Mesothelial cell of epicardium (in vitro differentiated cells): ENCODE results near the gene CDH4. TPM values are rescaled to one million over a fixed set of nuclear protein-coding genes. Genes with fewer than 3 reads are reported as not detected.
"Not testable (repeated sequence)": the region's sequence is repeated elsewhere in the genome, so short reads cannot be mapped to it uniquely, and the experiment has no call there.

Source experiments
- DNase-seq, 2 experiments: peaks; one replicate each; pipeline ENCODE4 v3.0.0; 2021; ENCODE audit warnings: low spot score in 2 of 2; ENCODE audit not compliant: unreplicated experiment in 2 of 2
- H3K27ac Mint-ChIP-seq: 2 replicates; pipeline ENCODE4 v1.8.0; 2021; ENCODE audit warnings: mixed read lengths
- H3K27me3 Mint-ChIP-seq: 2 replicates; pipeline ENCODE4 v1.8.0; 2021; ENCODE audit warnings: low read depth, mixed read lengths
- H3K36me3 Mint-ChIP-seq: 2 replicates; pipeline ENCODE4 v1.8.0; 2021; ENCODE audit warnings: mixed read lengths
- H3K4me1 Mint-ChIP-seq: 2 replicates; pipeline ENCODE4 v1.8.0; 2021; ENCODE audit warnings: mixed read lengths
- H3K4me3 Mint-ChIP-seq: 2 replicates; pipeline ENCODE4 v1.8.0; 2021; ENCODE audit warnings: mild to moderate bottlenecking, moderate library complexity, mixed read lengths
- H3K9me3 Mint-ChIP-seq: 2 replicates; pipeline ENCODE4 v1.8.0; 2021; ENCODE audit warnings: mixed read lengths
- CTCF ChIP-seq: fragments of 200-600 bp; sonication (generic); IDR thresholded peaks from one replicate; pipeline ENCODE4 v1.5.0; 2021; ENCODE audit warnings: antibody characterized with exemption; ENCODE audit not compliant: unreplicated experiment
- total RNA-seq: library from RNA; stranded (reverse); gene quantifications from 3 replicates; pipeline ENCODE4 v1.2.1, GENCODE V29; 2021

CDH4 gene
- total RNA-seq, 1 donor from 2014 or later: 1.1 TPM

GRCh38 chr20:61982951-61983315 is 730.9 kb downstream of the CDH4 start:
- no peak for DNase-seq
- H3K27ac Mint-ChIP-seq: no peak overlapping the region
- H3K27me3 Mint-ChIP-seq: no peaks in the 10 kb centered on the region
- peaks cover 25% of the 10 kb centered on the region for H3K36me3 Mint-ChIP-seq
- no peaks in the 10 kb centered on the region for H3K9me3 Mint-ChIP-seq
- H3K4me3 Mint-ChIP-seq: no peak overlapping the region
- no peak for TF ChIP-seq CTCF
- H3K4me1 Mint-ChIP-seq: no peaks in the 10 kb centered on the region

GRCh38 chr20:61983965-61984364 is 731.9 kb downstream of the CDH4 start:
- no peaks in the 10 kb centered on the region for H3K9me3 Mint-ChIP-seq
- no peak for DNase-seq
- no peak overlapping the region for H3K4me3 Mint-ChIP-seq
- H3K27me3 Mint-ChIP-seq: no peaks in the 10 kb centered on the region
- peaks cover 27% of the 10 kb centered on the region for H3K36me3 Mint-ChIP-seq
- TF ChIP-seq CTCF: no peak
- H3K4me1 Mint-ChIP-seq: no peaks in the 10 kb centered on the region
- H3K27ac Mint-ChIP-seq: no peak overlapping the region

- H3K27me3 Mint-ChIP-seq, H3K27ac Mint-ChIP-seq, H3K4me1 Mint-ChIP-seq, H3K4me3 Mint-ChIP-seq, DNase-seq, H3K9me3 Mint-ChIP-seq: not testable (repeated sequence)
- peaks cover 29% of the 10 kb centered on the region for H3K36me3 Mint-ChIP-seq
Measured at GRCh38 chr20:61984431-61984830, 732.4 kb downstream of the CDH4 start.

GRCh38 chr20:61985096-61985495 is 733.0 kb downstream of the CDH4 start:
- Mint-ChIP-seq H3K36me3 (peaks cover 34% of the 10 kb centered on the region), H3K27ac (no peak overlapping the region), H3K27me3 (no peaks in the 10 kb centered on the region), H3K4me3 (no peak overlapping the region), H3K9me3 (no peaks in the 10 kb centered on the region), H3K4me1 (no peaks in the 10 kb centered on the region)
- no peak for DNase-seq
- no peak for TF ChIP-seq CTCF

GRCh38 chr20:61986762-61987321 is 734.8 kb downstream of the CDH4 start:
- Mint-ChIP-seq H3K9me3 (peaks cover 13% of the 10 kb centered on the region), H3K36me3 (peaks cover 50% of the 10 kb centered on the region), H3K4me1 (no peaks in the 10 kb centered on the region), H3K27me3 (no peaks in the 10 kb centered on the region), H3K27ac (no peak overlapping the region), H3K4me3 (no peak overlapping the region)
- DNase-seq: no peak
- no peak for TF ChIP-seq CTCF

GRCh38 chr20:61988665-61989064 is 736.6 kb downstream of the CDH4 start:
- H3K27ac Mint-ChIP-seq: no peak overlapping the region
- H3K4me1 Mint-ChIP-seq: no peaks in the 10 kb centered on the region
- DNase-seq: no peak
- H3K27me3 Mint-ChIP-seq: no peaks in the 10 kb centered on the region
- TF ChIP-seq CTCF: no peak
- H3K4me3 Mint-ChIP-seq: no peak overlapping the region
- peaks cover 64% of the 10 kb centered on the region for H3K36me3 Mint-ChIP-seq
- peaks cover 27% of the 10 kb centered on the region for H3K9me3 Mint-ChIP-seq
